Suprapubic skin (tissue), 3 donors: ENCODE data around the gene GRIN3B.

Experiments used
- POLR2A ChIP-seq, 2 donors: fragments of 450-650 bp; IDR thresholded peaks; one replicate each; pipeline ENCODE4 v1.6.1; 2017; ENCODE audit warnings: antibody characterized with exemption in 2 of 2, mild to moderate bottlenecking in 2 of 2, moderate library complexity in 2 of 2
- TF ChIP-seq, protein P1 (sequence below), 2 donors: fragments of 200-600 bp in 1 of 2; fragments of 450-650 bp in 1 of 2; sonication (generic) in 1 of 2; IDR thresholded peaks; one replicate each; pipeline ENCODE4 v1.5.1; 2016 to 2019; ENCODE audit warnings: antibody characterized with exemption in 2 of 2, mild to moderate bottlenecking in 1 of 2, moderate library complexity in 1 of 2

DNA sequence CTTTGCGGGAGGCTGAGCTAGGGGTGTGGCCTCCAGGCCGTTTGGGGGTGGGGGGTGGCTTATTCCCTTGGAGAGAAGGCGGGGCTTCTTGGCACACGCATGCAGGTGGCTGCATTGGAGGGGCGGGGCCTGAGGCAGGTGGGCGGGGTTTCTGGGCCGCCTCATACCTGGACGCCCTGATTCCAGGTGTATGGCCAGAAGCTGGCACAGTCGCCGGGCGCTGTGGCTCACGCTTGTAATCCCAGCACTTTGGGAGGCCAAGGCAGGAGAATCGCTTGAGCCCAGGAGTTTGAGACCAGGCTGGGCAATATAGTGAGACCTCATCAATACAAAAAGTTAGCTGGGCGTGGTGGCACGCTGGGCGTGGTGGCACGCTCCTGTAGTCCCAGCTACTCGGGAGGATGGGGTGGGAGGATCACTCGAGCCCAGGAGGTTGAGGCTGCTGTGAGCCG lies 47.5 kb downstream of the GRIN3B start:
- TF ChIP-seq, protein P1, sequence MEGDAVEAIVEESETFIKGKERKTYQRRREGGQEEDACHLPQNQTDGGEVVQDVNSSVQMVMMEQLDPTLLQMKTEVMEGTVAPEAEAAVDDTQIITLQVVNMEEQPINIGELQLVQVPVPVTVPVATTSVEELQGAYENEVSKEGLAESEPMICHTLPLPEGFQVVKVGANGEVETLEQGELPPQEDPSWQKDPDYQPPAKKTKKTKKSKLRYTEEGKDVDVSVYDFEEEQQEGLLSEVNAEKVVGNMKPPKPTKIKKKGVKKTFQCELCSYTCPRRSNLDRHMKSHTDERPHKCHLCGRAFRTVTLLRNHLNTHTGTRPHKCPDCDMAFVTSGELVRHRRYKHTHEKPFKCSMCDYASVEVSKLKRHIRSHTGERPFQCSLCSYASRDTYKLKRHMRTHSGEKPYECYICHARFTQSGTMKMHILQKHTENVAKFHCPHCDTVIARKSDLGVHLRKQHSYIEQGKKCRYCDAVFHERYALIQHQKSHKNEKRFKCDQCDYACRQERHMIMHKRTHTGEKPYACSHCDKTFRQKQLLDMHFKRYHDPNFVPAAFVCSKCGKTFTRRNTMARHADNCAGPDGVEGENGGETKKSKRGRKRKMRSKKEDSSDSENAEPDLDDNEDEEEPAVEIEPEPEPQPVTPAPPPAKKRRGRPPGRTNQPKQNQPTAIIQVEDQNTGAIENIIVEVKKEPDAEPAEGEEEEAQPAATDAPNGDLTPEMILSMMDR (IDR thresholded peaks at IDR 0.05), result no peak
- TF ChIP-seq POLR2A (IDR thresholded peaks at IDR 0.05), result no peak
